Measurements from ENCODE around the gene TCF21.
"Not testable (repeated sequence)": the region's sequence is repeated elsewhere in the genome, so short reads cannot be mapped to it uniquely, and the experiment has no call there.

TCF21 gene

DNA sequence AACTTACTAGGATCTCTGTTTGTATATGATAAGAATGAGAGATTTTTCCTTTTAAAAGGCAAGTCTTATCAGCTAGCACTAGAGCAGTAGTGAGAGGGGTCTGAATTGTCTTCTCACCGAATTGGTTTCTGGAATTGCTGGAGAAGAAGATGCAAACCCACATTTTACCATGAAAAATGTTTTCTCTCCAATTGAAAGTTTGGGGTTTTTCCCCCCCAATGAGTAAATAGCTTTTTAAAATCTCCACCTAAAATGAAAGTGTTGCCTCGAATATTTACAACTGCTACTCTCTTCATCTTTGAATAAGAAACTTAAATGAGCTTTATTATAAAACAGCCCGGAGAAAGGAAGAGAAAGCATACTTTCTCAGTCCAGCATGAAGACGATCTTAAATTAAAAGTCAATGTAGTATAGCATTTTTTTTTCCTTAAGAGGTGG, 1.8 kb downstream of the TCF21 start:
- no peak for DNase-seq

DNA sequence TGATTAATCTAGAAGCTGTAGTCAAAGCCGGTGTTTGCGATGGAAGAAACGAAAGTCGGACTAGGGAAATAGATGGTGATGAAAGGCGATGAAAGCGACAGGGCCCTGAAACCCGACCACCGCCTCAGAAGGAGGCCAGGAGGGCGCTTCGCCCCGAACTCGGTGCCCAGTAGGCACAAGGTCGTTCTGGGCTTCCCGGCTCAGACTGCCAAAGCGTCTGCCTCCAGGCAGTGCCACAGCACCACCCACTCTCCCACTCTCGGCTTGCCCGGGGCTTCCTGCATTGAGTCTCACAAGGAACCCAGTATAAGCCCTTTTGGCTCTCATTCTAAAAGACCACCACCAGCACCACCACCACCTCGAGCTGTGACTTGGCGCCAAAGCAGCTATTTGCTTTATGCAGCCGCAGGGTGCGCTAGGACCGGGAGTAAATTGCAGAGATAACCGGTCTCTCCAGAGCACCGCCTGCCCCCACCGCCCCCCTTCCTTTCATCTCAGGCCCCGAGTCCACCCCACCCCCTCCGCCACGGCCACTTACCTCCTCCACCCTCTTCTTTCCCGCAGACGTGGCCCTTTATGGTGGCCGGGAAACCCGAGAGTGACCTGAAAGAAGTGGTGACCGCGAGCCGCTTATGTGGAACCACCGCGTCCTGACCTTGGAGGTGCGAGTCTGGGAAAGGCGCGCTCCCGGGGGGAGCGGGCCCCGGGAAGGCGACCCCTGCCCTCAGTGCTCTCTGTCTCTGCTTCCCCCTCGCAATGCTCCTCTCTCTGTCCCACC, 2.4 kb downstream of the TCF21 start:
- peak; percentile 49 for DNase-seq

DNA sequence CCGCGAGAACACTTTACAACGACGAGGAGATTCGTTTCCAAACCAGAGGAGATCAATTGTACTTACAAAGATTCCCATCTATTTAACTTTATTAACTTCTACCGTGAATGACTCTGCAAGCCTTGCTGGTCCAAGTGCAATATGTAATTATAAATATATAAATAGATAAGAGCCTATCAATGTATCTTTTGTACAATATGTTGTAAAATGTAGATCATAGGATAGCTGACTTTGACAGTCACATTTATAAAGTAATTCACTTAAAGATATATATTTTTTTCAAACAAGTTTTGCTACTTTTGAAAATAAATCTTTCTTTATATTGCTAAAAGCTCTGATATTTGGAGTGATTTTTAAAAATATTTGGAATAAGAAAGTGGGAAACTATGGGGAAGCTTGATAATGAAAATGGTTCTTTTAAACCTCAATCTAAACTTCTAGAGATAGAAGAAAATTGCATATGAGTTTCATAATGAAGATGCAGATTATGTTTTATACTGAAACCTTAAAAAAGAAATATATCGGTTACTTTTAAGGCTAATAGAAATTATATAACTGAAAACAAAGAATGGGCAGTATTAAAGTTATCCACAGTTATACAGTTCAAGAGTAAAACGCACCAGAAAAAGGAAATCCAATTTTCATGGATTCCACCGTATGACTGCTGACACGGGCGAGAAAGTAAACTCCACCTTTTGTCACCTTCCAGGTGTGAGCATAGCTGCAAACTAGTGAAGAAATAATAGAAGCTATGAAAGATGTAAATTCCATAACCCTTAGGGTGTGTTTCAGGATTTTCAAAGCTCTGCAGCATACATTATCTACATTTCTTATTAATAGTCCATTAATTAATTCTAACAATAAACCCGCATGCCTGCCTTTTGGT, 3.3 kb downstream of the TCF21 start:
- no peak for DNase-seq

DNA sequence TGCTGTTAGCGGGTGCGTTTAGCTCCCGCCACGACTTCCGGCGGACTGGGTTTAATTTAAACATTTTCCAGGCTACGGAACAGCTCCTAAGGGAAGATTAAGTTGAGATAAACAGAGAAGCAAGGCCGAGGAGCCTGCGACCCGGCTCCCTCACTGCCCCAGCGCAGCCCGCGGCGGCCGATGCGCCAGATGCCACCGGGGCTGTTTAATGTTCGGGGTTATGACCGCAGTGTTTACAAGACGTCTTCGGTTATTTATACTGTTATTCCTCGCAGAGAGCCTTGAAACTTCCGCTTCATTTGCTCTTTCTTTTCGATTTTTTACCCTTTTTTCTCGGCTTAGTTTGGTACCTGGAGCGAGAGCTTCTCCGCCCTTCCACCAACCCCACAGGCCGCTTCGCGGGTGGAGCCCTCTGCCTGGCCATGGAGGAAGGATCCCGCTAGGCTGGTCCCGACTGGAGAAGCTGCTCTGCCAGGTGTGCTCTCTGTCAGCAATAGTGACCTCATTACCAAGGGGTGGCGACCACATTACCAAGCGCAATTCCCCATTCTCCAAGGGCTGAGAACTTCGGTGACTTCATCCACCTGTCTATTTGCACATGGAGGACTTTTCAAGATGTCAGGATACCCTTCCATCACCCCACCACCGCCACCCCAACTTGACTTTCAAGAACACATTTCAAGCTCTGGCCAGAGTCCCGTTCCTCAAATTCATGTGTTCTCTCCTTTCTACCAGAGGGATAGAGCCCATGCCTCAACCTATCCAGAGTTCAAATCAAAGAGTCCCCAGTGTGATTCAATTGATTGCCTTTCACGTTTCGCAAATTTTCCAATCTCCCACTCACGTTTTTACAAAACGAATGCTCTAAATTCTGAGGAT, 4.1 kb downstream of the TCF21 start:
- no peak for DNase-seq

DNA sequence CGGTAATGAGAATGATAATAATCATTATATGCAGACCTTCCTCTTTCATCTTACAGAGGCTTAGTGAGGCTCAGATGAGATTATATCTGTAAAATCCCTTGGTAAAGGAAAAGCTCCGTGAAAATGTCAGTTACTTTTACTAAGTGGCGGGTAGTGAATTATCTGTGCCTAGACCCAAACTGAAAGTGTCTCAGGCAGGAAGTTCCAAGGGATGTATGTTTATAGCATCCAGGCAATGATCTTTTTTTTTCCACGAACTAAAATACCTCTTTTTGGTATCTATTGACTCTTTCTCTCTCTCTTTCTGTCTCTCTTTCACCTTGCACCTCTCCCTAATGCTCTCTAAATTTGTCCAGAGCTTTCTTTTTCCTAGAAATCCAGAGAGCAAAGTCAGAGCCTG, 5.0 kb downstream of the TCF21 start:
- no peak for DNase-seq

DNA sequence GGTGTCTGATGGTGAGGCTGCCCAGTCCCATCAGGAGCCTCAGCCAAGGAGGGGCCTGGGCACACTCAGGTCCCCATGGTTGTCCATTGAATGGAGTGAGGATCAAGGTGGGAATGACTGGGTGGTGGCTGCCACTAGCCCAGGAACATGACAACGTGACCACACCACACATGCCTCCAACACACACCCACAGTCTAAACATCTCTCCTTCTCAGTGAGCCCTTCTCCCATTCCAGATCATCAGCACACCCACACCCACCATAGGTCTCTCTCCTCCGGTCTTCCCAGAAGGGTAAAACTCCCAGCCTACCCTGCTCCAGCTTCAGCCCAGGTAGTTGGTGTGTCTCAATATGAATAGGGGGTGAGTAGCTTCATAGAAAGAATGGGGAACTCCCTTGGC, 5.5 kb downstream of the TCF21 start:
- DNase-seq = no peak

DNA sequence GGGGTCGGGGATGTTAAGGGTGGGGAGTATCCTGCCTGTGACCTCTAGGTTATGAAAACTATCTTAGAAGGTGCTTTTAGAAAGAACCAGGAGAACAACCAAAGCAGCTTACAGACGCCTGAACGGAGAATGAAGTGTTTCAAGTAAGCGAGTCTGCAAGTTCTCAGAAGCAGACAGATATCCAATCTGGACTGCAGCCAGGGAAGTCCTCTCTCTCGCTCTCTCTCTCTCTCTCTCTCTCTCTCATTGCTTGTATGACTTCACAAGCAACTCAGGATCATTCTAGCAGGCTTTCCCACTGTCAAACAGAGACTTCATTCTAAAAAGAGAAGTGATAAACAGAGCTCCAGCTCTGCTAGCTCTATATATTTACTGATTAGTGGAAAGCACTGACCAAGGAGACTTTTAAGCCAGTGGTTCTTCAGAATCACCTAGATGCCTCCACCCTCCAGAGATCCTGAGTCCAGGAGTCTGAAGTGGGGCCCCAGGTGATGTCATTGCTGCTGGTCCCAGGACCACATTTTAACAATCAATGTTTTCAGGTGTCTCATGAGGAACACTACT, 6.0 kb downstream of the TCF21 start:
- no peak for DNase-seq

DNA sequence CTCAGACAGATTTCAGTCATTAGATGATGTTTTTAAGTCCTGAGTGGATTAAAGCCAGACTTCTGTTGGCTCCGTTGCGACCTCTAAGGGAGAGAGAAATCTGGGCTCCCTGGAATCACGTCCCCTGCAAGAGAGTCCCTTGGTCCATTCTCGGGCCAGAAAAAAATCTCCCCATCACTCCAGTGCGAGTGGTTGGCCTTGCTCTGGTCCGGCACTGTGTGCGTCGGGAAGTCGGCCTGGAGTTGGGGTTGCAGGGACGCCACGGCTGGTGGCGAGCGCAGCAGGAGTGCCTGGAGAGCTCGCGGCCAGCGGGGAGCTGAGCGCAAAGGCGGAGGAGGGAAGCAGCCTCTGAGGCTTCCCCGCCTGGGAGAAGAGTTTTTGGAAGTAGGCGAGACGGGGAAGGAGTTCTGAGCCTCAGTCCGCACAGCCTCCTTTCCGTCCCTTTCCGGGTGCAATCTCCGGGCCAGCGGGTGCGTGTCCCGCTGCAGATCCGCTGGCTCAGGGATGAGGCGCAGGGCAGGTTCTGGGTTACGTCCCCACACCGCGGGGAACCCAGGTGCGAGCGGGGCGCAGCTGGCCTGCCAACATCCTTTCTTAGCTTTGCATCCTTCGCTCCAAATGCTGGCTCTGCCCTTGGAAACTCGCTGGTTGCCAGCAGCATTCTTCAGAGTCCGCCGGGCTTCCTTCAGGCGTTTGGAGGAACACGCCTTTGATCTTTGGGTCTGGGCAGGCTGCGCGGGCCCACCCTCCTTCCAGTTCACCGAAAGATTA, 6.8 kb downstream of the TCF21 start:
- no peak for DNase-seq

DNA sequence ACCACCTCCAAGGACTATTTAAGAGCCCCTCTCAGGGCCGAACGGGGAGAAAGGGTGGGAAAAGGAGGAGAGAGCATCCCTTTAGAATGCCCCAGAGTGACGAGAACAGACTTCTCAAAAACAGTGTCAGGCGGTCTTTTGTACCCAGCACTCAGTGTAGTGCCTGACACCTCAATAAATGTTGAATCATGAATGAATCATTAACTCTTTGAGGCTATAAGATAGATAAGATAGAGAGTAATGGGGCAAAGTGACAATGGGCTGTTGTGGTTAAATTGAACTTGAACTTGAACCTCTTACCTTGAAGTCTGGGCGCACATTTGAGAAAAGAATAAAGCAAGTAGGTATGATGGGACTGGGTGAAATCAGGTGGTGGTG, 7.4 kb downstream of the TCF21 start:
- DNase-seq = no peak

DNA sequence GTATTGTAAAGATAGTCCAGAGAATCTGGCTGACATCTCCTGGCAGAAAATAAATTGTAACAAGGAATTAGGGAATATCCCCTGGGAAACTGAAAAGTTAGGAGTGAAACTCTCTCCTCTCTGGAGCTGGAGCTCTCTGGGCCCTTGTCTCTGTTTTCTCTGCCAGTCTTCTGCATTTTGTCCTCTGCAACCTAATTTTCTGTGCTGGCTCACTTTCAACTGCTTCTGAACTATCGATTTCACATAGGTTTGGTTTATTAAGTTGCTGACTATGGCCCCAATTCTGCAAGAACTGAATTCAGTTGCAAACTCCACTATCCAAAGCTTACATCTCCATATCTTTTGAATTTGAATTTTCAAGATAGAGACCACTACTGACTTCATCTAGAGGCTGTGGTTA, 9.3 kb downstream of the TCF21 start:
- DNase-seq = no peak

DNA sequence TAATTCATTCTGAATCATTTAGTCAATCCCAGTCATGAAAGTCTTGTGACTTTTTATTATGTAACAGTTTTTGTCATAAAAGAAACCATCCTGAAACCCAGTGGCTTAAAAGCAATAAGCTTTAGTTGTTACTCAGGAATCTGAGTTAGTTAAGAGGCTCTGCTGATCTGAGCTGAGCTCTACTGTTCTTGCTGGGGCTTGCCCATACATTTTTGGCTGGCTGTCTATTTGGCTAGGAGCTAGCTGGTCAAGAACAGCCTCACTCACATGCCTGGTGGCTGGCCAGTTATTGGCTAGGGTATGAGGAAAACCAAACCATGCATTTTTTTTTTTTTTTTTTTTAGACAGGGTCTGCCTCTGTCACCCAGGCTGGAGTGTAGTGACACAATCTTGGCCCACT, 10.6 kb downstream of the TCF21 start:
- no peak for DNase-seq

DNA sequence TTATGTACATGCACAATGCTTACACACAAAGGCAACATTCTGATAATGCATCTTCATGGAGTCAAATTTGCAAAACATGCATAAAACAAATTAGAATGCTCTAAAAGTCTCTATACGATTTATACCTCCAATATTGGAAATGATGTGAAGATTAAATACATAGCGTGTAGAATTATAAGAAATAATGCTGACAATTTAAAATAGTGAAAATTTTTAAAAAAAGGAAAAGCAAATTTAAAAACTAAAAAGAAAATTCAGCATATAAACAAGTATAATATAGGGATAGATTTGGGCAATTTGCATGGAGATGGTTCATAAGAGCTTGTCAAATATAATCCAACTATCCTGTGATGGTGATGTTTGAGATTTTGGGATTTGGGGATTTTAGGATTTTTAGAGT, 14.9 kb downstream of the TCF21 start:
- DNase-seq = no peak

DNA sequence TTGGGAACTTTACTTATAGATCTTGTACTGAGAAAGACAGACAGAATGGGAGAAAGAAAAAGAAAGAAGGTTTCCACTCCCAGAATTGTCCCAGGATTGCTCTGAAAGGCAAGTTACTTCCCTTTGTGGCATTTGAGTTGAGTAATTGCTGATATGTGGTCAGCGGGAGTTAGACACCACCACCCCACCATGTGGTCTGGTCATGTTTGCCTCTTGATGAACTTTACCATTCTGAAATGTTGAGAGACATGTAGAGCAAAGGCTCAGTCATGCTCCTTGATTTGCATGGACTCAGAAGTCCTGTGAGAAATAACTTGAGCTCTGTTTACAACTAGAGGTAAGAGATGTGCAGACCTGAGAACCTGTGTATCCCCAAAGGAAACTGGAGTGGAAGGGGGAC, 17.1 kb downstream of the TCF21 start:
- no peak for DNase-seq

DNA sequence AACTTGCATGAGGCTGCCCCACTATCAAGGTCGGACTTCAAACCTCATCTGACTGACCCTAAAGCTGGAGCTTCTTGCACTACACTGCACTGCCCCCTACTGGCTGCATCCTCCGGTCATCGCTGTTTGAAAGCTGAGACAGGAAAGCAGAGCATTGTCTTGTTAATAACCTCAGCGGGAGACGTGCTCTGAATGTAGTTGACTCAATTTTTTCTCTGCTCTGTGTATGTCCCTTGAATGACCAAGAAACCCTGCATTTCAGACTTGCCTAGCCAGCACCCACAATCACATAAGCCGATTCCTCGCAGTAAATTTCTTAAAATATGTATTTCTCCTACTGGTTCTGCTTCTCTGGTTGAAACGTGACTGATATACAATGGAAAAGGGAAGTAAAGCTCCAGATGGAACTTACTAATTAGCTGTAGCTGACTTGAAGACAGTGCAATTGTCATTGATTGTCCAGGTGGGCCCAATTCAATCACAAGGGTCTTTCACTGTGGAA, 27.8 kb downstream of the TCF21 start:
- peak; percentile 85 for DNase-seq

DNA sequence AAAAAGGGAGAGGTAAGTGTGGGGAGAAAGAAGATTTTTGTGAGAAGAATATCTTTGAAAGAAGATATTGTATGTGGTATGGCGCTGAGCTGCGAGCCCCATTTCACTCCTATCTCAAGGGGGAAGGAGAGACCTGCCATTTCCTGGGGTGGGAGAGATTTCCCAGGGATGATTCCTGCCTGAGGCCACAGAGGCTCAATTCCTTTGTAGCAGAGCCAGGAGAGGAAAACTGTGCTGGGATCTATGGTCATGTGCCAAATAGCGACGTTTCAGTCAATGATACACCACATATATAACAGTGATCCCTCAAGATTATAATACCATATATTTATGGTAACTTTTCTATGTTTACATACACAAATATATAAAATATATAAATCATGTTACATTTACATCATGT, 28.9 kb downstream of the TCF21 start:
- DNase-seq = no peak

DNA sequence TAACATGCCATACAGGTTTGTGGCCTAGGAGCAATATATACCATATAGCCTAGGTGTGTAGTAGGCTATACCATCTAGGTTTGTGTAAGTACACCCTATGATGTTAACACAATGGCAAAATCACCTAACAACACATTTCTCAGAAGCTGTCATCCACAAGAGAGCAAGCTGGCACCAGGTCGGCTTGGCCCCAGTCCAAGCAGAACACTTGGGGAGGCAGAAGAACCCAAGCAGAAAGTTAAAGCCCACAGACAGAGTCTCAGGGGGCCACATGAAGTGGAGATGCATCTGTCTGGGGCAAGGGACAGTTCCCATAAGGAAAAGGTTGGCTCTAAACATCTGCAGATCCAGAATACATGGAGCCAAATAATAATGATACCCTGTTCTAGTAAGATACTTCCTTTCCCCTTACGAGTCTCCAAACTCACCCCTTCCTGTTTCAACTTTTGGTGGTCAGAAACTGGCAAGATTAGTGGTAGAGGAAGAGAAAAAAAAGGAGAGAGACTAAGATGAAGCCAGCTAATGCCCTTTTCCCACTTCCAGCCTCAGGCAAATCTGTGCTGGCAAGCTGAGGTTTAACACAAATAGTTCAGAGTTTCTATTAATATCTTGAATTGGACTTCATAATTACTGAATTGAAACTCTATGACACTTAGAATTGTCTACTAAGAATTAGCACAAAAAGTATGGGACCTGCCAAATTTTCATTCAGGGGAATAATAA, 29.5 kb downstream of the TCF21 start:
- DNase-seq = no peak

DNA sequence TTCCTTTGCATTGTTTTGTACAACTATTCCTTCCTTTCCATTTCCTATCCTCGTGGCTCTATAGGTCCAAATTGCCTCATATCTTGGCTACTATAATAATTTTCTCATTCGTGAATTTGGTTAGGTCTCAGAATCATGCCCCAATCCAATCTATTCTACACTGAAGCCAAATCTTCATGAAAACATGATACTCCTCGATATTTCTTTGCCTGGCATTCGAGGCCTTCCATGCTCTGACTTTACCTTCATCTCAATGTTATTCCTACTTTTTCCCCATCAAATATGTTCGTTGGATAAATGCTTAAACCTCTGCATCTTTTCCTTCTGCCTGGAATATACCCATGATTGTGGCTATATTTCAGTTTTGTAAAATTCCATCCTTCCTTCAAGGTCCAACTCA, 30.4 kb downstream of the TCF21 start:
- DNase-seq = no peak

DNA sequence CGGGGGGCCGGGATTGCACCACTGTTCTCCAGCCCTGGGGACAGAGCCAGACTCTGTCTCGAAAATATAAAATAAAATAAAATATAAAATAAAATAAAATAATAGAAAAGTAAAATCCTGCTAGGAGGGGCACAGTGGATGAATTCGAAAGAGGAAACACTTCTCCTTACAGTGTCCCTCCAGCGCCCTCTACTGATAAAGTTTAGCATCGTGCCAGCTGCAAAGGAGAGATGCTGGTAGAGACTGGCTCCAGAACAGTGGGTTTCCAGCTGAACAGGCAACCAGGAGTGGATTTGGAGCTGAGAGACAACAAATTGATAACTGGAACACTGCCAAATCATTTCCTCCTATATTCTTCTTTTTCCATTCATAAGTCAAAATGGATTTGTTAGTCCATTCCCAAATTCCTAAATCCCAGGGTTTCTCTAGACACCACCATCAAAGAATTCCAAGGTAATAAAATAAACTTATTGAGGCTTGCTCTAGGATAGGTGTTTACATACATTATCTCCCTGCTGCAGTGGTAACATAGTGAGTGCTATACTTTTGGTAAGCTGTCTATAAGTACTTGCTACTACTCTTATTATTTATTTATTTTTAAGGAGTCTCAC, 32.4 kb downstream of the TCF21 start:
- DNase-seq = peak; percentile 73

DNA sequence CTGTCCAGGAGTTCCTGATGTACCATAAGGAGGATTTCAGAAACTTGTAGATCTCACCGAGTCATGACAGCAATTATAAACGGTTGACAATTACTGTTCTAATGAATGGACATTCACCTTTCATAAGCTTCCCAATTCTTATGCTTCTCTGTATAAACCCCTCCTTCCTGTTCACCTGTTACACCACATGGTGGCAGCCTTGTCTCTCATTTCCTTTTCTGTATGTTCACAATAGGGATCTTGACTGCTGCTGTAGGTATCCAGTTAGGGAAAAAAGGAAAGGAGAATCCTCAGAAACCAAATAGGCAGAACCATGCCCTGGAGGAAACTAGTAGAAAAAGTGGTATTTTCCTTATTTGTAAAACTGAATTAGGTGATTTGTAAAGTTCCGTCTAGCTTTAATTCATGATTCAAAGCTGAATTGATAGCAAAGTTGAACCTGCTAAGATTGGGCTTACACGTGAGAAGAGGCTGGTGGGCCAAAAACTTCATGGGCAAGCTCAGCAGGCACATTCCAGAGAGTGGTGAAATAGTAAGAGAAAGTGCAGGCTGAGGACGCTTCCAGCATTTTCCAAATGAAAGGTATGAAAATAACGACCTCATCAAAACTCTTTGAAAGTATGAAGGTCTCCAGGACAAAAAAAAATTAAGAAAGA, 35.2 kb downstream of the TCF21 start:
- DNase-seq = peak; percentile 70

DNA sequence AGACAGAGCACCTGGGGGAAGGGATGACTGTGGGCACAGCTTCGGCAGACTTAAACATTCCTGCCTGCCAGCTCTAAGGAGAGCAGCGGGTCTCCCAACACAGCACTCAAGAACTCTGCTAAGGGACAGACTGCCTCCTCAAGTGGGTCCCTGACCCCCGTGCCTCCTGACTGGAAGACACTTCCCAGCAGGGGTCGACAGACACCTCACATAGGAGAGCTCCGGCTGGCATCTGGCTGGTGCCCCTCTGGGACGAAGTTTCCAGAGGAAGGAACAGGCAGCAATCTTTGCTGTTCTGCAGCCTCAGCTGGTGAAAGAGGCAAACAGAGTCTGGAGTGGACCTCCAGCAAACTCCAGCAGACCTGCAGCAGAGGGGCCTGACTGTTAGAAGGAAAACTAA, 42.3 kb downstream of the TCF21 start:
- DNase-seq = not testable (repeated sequence)

Data from right hindlimb (tissue), 1 donor.